B cell (primary cell): ENCODE data around the gene FIZ1.

ENCODE experiments used
- EZH2 ChIP-seq: IDR thresholded peaks from 2 replicates; pipeline ENCODE4 v1.6.1; 2012; ENCODE audit warnings: borderline replicate concordance, low read depth, mild to moderate bottlenecking, moderate library complexity, low read length; ENCODE audit not compliant: insufficient read depth, poor library complexity, severe bottlenecking
- TF ChIP-seq, protein P1 (sequence below): fragments of 200-600 bp; IDR thresholded peaks from one replicate; pipeline ENCODE4 v1.8.0; 2022; ENCODE audit warnings: antibody characterized with exemption, mild to moderate bottlenecking

DNA sequence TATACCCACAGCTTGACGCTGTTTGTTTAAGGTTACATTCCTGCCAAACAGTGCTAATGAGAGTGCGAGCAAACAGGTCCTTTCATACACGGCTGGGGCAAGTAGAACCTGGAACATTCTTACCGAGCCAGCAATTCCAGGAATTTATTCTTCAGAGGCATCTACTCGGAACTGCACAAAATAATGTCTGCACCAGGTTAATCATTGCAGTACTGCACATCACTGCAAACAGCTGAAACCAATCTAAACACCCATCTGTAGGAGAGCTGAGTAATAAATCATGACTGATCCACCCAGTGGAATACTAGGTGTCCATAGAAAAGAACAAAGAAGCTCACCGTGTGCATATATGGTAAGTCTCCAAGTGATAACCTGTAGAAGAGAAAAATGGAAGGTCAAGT is 17.5 kb downstream of the FIZ1 start:
- TF ChIP-seq, protein P1, sequence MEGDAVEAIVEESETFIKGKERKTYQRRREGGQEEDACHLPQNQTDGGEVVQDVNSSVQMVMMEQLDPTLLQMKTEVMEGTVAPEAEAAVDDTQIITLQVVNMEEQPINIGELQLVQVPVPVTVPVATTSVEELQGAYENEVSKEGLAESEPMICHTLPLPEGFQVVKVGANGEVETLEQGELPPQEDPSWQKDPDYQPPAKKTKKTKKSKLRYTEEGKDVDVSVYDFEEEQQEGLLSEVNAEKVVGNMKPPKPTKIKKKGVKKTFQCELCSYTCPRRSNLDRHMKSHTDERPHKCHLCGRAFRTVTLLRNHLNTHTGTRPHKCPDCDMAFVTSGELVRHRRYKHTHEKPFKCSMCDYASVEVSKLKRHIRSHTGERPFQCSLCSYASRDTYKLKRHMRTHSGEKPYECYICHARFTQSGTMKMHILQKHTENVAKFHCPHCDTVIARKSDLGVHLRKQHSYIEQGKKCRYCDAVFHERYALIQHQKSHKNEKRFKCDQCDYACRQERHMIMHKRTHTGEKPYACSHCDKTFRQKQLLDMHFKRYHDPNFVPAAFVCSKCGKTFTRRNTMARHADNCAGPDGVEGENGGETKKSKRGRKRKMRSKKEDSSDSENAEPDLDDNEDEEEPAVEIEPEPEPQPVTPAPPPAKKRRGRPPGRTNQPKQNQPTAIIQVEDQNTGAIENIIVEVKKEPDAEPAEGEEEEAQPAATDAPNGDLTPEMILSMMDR: no peak
- TF ChIP-seq EZH2: no peak
